CD4-positive, alpha-beta T cell treated with Interleukin-15 for 4 hours (primary cell): ENCODE measurements around the gene PTN.
"Not testable (repeated sequence)": the region's sequence is repeated elsewhere in the genome, so short reads cannot be mapped to it uniquely, and the experiment has no call there.

Experiments
- DNase-seq: peaks from one replicate; pipeline ENCODE4 v3.0.0-alpha.2; 2020; ENCODE audit warnings: low spot score

The PTN gene

DNA sequence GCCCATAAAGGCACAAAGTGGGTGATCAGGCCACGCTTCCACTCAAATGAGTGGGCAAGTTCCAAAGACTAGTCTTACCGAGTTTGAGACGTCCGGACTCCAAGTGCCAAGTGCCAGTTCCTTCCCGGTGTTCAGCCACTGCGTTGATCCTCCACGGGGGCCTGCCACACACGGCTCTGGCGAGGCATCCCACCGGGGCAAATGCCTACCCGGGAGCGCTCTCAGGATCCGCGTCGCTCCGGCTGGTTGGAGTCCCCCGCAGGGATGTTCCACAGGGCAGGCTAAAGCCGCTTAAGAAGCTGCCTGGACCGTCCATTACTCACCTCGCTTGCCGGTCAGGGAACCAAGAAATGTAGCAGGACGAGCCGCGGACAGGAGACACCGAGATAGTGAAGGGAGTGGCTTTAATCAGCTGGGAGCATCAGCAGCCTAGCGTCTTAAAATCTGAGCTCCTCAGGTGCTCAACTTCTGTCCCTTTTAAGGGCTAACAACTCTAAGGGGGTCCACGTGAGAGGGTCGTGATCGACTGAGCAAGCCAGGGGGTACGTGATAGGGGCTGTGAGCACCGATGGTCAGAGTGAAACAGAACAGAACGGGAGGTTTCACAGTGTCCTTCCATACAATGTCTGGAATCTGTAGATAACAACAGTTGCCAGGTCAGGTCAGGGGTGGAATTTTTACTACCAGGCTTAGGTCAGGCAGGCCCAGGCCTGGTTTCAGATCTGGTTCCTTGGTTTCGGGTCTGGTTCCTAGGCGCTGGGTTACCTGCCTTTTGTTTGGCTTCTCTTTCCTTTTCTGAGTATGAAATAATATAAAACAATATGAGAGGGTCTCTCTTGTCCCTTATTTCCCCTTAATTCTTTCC is 75.3 kb downstream of the PTN start:
- not testable (repeated sequence) for DNase-seq

DNA sequence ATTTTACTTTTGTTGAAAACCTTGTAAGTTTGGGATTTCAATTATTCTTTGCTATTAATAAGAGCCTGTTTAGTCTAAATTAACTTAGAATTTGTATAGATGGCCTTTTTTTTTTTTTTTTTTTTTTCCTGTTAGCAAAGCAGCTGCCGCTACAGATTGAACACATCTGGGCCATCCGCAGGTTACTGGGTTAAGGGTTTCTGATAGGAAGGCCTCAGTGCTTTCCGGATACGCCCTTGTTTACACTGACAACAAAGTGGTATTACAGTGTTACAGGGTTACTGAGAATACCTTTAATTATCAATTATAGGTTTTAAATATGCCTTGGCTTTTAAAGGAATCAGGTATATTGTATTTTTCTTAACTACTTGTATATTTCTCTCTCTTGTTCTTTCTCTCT is 76.8 kb downstream of the PTN start:
- no peak for DNase-seq

DNA sequence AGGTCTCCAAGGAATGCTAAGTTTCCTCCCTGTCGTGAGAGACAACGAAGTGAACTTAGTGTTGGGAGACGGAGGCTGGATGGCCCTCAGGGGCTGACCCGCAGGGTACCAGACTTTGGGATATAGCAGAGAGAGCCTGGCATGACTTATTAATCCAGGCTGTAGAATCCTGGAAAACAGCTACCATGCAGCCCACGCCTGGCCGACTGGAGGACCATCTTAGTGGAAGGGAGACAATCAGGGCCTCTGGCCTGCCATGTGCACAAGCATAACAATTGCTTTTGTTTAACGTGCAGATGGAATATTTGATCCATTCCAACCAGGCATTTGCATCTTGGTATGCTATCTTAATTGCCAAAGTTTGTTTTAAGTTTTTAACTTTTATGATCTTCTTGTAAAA is 78.1 kb downstream of the PTN start:
- not testable (repeated sequence) for DNase-seq

DNA sequence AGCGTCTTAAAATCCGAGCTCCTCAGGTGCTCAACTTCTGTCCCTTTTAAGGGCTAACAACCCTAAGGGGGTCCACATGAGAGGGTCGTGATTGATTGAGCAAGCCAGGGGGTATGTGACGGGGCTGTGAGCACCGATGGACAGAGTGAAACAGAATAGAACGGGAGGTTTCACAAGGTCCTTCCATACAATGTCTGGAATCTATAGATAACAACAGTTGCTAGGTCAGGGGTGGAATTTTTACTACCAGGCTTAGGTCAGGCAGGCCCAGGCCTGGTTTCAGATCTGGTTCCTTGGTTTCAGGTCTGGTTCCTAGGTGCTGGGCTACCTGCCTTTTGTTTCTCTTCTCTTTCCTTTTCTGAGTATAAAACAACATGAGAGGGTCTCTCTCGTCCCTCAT is 80.9 kb downstream of the PTN start:
- no peak for DNase-seq

DNA sequence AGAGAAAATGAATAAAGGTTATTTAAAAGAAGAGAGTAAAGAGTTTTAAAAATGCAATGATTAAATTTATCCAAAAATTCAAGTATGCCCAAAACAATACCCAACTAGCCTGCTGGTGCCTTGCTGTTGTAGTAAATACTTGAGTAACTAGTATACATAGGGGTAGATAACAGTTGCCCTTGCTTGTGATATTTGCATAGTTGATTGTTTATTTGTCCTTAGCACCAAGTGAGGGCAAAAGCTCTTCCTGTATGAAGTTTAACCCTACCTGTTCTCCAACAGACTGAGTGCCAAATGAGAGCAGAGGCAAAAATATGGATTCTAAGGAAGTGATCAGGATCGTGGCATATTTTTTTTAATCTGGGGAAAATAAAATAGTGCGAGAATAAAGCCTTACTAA is 85.0 kb downstream of the PTN start:
- no peak for DNase-seq

DNA sequence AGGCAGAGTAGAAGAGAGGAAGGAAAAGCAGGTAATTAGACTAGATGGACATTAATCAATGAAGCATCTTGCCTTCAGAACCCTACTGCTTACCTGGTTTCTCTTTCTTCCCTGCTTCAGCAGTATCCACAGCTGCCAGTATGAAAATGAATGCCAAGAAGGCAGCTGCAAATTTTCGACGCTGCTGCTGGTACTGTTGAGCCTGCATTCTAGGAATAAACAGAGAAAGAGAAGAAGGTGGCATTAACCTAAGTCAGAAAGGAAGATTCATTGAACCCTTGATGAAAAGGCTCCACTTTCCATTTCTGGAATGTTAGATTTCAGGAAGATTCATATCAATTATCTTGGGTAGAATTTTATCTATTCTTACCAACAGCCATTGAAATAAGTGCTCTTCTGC is 88.8 kb downstream of the PTN start:
- no peak for DNase-seq

DNA sequence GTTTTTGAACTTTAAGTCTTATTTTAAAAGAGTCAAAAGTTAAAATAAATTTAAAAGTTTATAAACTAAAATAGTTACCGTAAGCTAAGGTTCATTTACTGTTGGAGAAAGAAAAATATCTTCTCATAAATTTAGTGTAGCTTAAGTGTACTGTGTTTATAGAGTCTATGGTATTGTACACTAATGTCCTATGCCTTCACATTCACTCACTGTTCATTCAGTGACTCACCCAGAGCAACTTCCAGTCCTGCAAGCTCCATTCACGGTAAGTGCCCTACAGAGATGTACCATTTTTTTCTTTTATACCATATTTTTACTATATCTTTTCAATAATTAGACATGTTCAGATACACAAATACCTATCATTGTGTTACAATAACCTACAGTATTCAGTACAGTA is 97.6 kb downstream of the PTN start:
- DNase-seq = no peak

DNA sequence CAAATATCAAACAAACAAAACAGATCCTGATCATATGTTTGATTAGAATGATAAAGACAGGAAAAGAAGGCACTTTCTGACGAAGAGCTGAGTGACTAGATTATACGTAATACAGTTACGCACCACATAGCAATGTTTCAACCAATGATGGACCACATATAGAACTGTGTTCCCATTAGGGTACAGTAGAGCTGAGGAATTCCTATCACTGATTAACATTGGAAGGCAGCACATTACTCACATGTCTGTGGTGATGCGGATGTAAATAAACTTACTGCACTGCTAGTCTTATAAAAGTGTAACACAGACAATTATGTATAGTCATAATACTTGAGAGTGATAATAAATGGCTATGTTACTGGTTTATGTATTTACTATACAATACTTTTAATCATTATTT is 98.3 kb downstream of the PTN start:
- DNase-seq = no peak

DNA sequence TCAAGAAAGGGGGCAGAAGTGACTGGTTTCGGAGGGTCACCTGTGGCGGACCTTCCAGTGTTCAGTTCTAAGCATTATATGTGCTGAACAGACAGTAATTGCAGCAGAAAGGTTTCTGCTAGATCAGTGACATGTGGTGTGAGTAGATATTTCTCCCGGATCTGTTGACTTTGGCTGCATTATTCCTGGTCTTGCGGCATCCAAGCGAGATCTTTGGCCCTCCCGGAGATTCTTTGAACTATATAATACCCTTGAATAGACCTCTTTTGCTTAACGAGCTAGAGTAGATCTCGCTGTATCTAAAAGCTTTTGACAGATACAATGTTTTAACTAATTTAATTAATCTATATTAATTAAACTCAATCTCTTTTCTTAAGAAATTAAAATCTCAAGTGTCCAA is 99.8 kb downstream of the PTN start:
- no peak for DNase-seq

DNA sequence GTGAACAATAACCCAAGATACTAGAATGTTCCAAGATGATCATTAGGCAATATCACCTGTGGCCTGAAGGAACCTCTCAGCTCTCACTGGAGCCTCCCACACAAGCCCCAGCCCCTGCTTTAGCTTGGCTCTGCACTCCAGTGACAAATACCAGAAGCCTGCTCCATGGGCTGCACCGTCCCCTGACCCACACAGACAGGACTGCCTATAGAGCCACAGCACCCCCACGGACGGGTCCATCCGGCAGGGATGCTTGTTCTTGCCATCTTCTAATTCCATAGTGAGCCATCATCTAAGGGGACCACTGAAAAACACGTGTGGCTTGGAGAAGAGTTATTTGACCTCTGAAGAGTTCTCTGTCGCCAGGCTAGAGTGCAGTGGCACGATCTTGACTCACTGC is 100.9 kb downstream of the PTN start:
- DNase-seq = no peak

DNA sequence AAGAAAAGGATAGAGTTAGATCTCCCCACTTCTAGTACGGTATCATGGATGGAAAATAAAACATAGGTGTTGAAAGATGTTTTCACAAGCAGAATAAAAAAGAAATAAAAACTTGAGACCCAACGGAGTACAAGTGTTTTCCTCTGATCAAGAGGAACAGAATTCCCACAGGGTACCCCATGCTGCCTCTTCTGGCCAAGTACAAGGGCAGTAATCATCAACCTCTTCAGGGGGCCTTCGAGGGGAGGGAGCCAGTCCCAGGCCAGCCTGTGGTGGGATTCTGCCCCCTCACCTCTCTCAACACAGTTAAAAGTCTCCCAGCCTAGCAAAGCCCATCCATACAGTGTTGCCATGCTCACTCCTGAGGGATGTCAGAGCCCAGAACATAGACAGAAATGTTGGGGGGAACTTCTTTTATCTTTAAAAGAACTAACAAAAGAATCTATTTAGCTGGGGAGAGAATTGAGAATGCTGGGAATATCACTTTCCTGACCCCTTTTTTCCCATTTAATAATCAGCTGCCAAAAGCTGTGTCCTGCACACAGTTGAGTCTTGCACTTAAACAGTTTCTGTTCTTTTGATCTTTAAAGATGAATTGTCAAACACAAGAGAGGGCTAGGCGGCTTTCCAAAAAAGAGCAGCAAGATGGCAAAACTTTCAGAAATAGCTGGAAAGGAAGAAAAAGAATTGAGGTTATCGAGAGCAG is 101.7 kb downstream of the PTN start:
- no peak for DNase-seq

DNA sequence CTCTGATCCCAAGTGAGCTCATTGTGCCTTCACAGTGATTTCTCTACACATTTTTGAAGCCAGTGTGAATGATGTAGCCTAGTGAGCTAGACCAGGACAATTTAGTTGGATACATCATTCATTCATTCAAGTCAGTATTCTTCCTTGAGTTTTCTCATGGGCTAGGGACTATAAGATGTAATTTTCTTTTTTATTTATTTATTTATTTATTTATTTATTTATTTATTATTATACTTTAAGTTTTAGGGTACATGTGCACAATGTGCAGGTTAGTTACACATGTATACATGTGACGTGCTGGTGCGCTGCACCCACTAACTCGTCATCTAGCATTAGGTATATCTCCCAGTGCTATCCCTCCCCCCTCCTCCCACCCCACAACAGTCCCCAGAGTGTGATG is 104.3 kb downstream of the PTN start:
- not testable (repeated sequence) for DNase-seq

DNA sequence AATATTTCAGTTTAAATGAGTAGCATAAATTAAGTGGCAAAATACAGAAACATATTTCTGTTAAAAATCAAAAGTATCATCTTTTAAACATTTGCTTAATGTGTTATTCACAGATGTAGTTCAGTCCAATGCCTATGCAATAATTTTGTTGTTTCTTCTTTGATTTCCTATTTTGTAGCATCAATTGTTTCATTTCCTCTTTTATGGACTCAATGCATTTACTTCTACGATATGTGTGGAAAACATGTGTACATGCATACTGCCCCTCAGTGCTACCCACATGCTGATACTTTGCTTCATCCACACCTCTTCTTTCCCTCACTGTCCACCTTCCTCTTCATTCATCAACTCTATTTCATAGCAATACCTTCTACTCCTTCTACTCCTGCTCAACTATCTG is 108.1 kb downstream of the PTN start:
- DNase-seq = no peak

DNA sequence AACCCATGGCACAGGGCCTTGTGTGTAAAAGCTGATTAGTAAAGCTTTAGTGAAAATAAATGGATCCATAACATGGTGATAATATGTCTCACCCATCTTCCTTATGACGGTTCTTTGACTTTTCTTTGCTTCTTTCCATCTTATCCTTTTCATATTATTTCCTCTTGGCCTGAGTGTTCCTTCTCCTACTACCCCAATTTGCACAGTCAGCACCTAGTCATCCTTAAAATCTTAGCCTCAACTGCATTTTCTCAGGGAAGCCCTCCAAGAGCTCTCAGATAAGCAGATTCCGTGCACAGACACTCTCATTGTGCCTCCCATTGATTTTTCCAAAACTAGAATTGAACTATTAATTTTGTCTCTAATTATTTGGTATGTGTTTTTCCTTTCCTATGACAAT is 112.4 kb downstream of the PTN start:
- no peak for DNase-seq

DNA sequence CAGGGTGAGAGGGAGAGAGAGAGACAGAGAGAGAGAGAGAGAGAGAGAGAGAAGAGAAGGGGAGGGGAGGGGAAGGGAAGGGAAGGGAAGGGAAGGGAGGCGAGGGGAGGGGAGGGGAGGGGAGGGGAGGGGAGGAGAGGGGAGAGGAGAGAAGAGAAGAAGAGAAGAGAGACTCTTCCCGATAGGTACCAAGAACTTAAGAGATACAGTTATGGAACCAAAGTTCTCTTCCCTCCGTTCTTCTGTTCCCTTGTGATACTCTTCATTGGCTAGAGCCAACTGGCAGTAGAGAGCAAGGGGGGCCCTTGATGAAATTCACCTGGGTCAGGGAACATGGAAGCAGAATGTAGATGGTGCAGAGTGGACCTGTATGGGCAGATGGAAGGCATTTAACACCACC is 122.1 kb downstream of the PTN start:
- DNase-seq = no peak

DNA sequence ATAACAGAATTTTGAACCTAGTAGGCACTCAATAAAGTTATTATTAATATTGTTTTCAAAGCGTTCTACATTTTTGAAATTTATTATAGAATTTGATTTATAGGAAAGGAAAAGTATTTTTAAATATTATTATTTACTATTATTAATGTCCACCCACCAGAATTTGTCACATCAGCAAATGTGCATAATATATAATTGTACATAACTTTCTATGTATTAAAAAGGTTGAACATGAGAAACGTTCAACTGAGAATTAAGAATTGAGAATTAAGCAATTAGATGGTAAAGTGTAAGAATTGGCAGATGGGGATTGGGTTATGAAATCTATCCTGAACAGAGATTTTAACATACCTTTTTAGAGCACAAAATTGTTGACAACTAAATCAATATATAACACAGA is 129.8 kb downstream of the PTN start:
- no peak for DNase-seq

DNA sequence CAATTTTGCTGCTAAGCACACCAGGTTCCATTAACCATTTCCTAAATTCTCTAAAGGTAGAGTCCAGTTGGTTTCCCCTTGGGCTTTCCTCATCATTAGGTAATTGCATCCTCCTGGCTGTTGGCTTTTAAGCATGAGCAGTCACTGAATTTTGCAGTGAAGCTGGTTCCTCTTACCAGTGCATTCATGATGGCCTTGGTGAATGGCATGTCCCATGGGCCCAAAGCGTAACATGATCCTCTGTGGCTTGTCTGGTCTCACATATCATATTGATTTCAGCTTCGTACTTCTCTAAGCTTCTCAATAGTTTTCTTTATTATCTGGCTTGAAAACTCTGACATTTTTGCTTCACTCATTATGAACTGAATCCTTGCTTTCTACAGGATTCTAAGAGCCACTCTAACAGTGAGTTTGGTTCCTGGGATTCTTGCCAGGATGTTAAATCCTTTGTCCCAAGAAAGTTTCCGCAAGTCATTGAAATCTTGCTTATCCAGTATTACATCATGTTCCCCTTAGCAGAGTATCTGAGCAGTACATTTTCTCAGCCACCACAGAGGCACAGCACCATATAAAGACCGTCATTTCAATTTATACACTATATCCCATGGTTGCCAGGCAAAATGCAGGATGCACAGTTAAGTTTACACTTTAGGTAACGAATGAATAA is 134.2 kb downstream of the PTN start:
- DNase-seq = no peak

DNA sequence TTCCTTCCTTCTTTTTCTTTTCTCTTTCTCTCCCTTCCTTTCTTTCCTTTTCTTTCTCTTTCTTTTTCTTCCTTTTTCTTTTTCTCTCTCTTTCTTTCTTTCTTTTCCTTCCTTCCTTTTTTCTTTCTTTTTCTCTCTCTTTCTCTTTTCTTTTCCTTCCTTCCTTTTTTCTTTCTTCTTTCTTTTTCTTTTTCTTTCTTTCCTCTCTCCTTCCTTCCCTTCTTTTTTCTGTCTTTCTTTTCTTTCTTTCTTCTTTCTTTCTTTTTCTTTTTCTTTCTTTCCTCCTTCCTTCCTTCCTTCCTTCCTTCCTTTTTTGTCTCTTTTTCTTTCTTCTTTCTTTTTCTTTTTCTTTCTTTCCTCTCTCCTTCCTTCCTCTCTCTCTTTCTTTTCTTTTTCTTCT is 136.8 kb downstream of the PTN start:
- DNase-seq = no peak

DNA sequence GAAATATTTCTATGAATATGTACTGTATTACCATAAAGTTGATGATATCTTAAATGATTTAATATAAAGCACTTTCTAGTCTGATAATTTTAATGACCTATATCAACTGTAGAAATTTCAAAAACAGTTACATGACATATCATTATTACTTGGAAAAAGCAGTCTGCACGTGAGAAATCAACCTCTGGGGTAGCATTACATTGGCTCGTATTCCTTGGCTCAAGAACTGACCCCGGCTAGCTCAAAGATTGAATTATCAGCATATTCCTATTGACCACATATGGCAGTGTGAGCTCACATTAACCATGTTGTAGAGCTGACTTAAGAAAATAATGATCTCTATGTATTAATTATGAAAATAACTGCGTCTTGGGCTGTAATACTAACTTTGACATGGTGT is 139.3 kb downstream of the PTN start:
- no peak for DNase-seq

DNA sequence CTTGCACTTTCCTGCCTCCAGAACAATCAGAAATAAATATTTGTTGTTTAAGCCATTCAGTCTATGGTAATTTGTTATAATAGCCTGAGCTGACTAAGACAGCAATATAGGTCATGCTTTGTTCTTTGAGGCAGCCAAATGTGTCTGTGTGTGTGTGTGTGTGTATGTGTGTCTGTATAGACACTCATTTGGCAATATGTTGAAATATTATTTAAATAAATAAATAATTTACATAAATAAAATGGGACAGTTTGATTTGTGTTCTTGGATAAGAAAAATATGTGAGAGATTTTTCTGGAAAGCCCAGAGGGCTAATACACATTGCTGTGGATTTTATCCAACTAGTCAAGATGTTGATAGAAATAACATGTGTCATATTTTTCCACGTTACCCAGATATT is 140.2 kb downstream of the PTN start:
- DNase-seq = no peak

DNA sequence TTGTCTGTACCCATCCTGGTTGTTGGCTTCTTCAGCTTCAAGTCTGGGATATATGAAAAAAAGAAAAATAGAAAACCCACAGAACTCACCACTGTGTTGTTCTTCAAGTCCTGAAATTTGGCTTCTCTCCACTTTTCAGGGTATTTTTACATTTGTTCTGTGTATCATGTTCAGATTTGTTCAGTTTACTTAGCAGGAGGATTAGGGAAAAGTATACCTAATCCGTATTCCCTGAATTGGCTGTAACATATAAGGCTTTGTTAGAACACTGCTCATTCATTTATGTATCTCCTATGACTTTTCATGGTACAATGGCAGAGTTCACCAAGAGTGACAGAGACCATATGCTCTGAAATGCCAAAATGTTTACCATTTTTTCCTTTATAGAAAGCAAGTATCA is 146.9 kb downstream of the PTN start:
- DNase-seq = no peak

DNA sequence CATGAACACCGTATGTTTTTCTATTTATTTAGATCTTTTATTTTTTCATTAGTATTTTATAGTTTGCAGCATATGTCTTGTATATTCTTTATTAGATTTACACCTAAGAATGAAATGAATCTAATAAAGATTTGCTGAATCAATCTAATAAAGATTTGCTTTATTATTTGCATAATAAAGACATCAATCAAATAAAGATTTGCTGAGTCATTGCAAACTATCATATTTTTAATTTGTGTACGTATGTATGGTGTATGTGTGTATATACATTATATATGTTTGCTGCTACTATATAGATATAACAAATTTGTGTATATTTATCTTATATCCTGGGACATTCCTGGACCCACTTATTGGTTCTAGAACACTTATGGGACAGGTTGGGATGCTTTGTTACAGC is 147.5 kb downstream of the PTN start:
- DNase-seq = no peak

DNA sequence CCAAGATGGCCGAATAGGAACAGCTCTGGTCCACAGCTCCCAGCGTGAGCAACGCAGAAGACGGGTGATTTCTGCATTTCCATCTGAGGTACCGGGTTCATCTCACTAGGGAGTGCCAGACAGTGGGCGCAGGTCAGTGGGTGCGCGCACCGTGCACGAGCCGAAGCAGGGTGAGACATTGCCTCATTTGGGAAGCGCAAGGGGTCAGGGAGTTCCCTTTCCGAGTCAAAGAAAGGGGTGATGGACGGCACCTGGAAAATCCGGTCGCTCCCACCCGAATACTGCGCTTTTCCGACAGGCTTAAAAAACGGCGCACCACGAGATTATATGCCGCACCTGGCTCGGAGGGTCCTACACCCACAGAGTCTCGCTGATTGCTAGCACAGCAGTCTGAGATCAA is 161.9 kb downstream of the PTN start:
- DNase-seq = not testable (repeated sequence)
